C4-2B (cell line): ENCODE measurements around the gene AMDHD1.

Experiments used
- H3K27ac ChIP-seq: fragments of 450-650 bp; 2 replicates; pipeline ENCODE4 v1.5.1; 2017
- CTCF ChIP-seq: fragments of 450-650 bp; conservative IDR thresholded peaks from 2 replicates; pipeline ENCODE4 v1.5.1; 2017; ENCODE audit warnings: mild to moderate bottlenecking
- ZFX ChIP-seq: fragments of 450-650 bp; IDR thresholded peaks from 2 replicates; pipeline ENCODE4 v1.6.1; 2017

Gene AMDHD1

DNA sequence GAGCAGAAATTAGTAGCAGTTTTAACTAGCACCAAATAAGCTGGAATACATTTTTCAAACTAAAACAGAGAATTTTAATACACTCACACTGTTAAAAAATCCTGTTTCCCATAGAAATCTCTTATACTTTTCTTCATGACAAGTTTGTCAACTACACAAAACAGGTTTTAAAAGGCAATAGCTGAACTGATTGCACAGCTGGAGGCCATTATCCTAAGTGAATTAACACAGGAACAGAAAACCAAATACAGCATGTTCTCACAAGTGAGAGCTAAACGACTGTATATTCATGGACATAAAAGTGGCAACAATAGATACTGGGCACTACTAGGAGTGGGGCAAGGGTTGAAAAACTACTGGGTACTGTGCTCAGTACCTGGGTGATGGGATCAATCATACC lies 64.6 kb downstream of the AMDHD1 start:
- H3K27ac ChIP-seq = no peak overlapping the region
- no peak for TF ChIP-seq ZFX
- no peak for TF ChIP-seq CTCF

DNA sequence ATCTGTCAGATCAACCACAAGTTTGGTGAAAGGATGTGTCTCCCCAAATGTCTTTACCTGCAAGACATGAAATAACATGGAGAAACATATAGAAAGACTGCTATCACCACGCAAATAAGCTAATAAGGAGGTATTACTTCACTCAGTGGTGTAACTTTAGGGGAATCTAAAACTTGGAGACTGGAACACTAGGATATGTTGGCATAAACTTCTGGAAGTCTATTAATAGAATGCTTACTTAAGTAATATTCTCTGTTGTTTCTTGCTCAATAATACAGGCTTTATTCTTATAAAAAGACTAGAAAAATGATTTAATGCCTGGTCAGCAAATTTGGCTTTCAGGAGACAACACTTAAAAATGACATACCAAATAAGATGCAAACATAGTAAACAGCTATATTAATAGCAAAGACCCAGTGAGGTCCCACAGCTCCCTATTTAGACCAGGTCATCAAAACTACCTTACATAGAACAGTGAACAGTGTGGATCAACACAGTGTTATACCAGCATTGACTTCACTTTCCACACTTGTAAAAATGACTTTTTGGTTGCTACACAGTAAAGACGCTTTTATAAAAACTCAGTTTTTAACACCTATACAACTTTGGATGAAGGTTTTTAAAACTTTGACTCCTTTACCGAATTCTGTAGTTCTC lies 71.9 kb downstream of the AMDHD1 start:
- no peak overlapping the region for H3K27ac ChIP-seq
- TF ChIP-seq ZFX (no peak), CTCF (no peak)

GRCh38 chr12:96015672-96016071 lies 72.5 kb downstream of the AMDHD1 start:
- TF ChIP-seq CTCF = peak; percentile 48
- TF ChIP-seq ZFX = no peak
- H3K27ac ChIP-seq = no peak overlapping the region
